SU-DHL-6 (cell line): ENCODE data around the gene NUB1.

Source experiments
- H2AFZ ChIP-seq: fragments of 200-600 bp; sonication (generic); 2 replicates; pipeline ENCODE4 v1.6.1; 2014; ENCODE audit warnings: low read depth, mild to moderate bottlenecking, moderate library complexity, mixed read lengths, antibody characterized with exemption, low read length; ENCODE audit not compliant: severe bottlenecking
- H3F3A ChIP-seq: fragments of 200-600 bp; shearing (Covaris generic); 2 replicates; pipeline ENCODE4 v1.6.0; 2016; ENCODE audit warnings: antibody characterized with exemption, mild to moderate bottlenecking; ENCODE audit not compliant: insufficient read depth
- H3K27ac ChIP-seq: fragments of 200-600 bp; sonication (generic); 2 replicates; pipeline ENCODE4 v1.5.1; 2016; ENCODE audit warnings: low read depth, mild to moderate bottlenecking, low read length, moderate library complexity, mixed read lengths
- H3K27me3 ChIP-seq: fragments of 200-600 bp; sonication (generic), shearing (Covaris generic); 2 replicates; pipeline ENCODE4 v1.6.0; 2014; ENCODE audit warnings: mild to moderate bottlenecking, low read length
- H3K36me3 ChIP-seq: fragments of 200-600 bp; sonication (generic); 2 replicates; pipeline ENCODE4 v1.6.1; 2014; ENCODE audit warnings: mild to moderate bottlenecking, low read length, mixed read lengths
- H3K4me2 ChIP-seq: fragments of 300-600, 200-600 bp; shearing (Covaris generic), sonication (generic); 2 replicates; pipeline ENCODE4 v1.6.0; 2014; ENCODE audit warnings: low read length, low read depth, mild to moderate bottlenecking; ENCODE audit not compliant: poor library complexity, severe bottlenecking
- H3K4me3 ChIP-seq: fragments of 200-600 bp; sonication (generic); 2 replicates; pipeline ENCODE4 v1.5.1; 2014; ENCODE audit warnings: antibody characterized with exemption, low read length, mild to moderate bottlenecking, mixed read lengths; ENCODE audit not compliant: insufficient read depth, poor library complexity, severe bottlenecking
- H3K79me2 ChIP-seq: fragments of 200-600 bp; sonication (generic); 2 replicates; pipeline ENCODE4 v1.6.1; 2014; ENCODE audit warnings: mild to moderate bottlenecking, low read length, moderate library complexity; ENCODE audit not compliant: insufficient read depth
- H3K9ac ChIP-seq: fragments of 200-600 bp; sonication (generic); 2 replicates; pipeline ENCODE4 v1.7.0; 2014; ENCODE audit warnings: mild to moderate bottlenecking, low read length
- H3K9me2 ChIP-seq: fragments of 200-600 bp; sonication (generic); replicated peaks from 2 replicates; pipeline ENCODE4 v1.6.1; 2014; ENCODE audit warnings: low read length; ENCODE audit not compliant: insufficient read depth
- H3K9me3 ChIP-seq: fragments of 200-600 bp; sonication (generic); 2 replicates; pipeline ENCODE4 v1.6.1; 2014; ENCODE audit warnings: low read length, mixed read lengths; ENCODE audit not compliant: insufficient read depth
- H4K20me1 ChIP-seq: fragments of 200-600 bp; sonication (generic); 2 replicates; pipeline ENCODE4 v1.6.1; 2014; ENCODE audit warnings: low read depth, mild to moderate bottlenecking, antibody characterized with exemption, low read length, moderate library complexity, mixed read lengths
- CTCF ChIP-seq: fragments of 200-600 bp; sonication (generic); IDR thresholded peaks from one replicate; pipeline ENCODE4 v1.5.1; 2017; ENCODE audit warnings: antibody characterized with exemption, mild to moderate bottlenecking, low read length, moderate library complexity; ENCODE audit not compliant: insufficient read depth, poor library complexity, severe bottlenecking
- EZH2phosphoT487 ChIP-seq: fragments of 200-600 bp; sonication (generic), shearing (Covaris generic); conservative IDR thresholded peaks from 2 replicates; pipeline ENCODE4 v1.6.1; 2018; ENCODE audit warnings: mild to moderate bottlenecking, antibody characterized with exemption, low read length, moderate library complexity, mixed read lengths

NUB1 gene

GRCh38 chr7:151392002-151392401 is 50.4 kb downstream of the NUB1 start:
- Histone ChIP-seq H3K27me3 (no peaks in the 10 kb centered on the region), H3K27ac (no peak overlapping the region), H4K20me1 (no peaks in the 10 kb centered on the region), H3K9me3 (no peaks in the 10 kb centered on the region), H3K36me3 (no peaks in the 10 kb centered on the region), H2AFZ (no peak overlapping the region), H3F3A (no peaks in the 10 kb centered on the region), H3K9me2 (no peaks in the 10 kb centered on the region), H3K4me3 (no peak overlapping the region), H3K4me2 (no peak overlapping the region), H3K9ac (no peak overlapping the region), H3K79me2 (no peaks in the 10 kb centered on the region)
- no peak for TF ChIP-seq CTCF
- TF ChIP-seq EZH2phosphoT487 = no peak

- no peak for TF ChIP-seq CTCF
- TF ChIP-seq EZH2phosphoT487 = no peak
- Histone ChIP-seq H3K27ac (no peak overlapping the region), H3K4me2 (no peak overlapping the region), H3K9me2 (no peaks in the 10 kb centered on the region), H3K79me2 (no peaks in the 10 kb centered on the region), H3K9ac (no peak overlapping the region), H2AFZ (no peak overlapping the region), H3F3A (no peaks in the 10 kb centered on the region), H4K20me1 (no peaks in the 10 kb centered on the region), H3K36me3 (no peaks in the 10 kb centered on the region), H3K27me3 (no peaks in the 10 kb centered on the region), H3K9me3 (no peaks in the 10 kb centered on the region), H3K4me3 (no peak overlapping the region)
These were observed 50.8 kb downstream of the NUB1 start for GRCh38 chr7:151392426-151392825.

GRCh38 chr7:151393031-151393977 is 51.7 kb downstream of the NUB1 start:
- Histone ChIP-seq H3K4me3 (no peak overlapping the region), H3K27ac (no peak overlapping the region), H2AFZ (no peak overlapping the region), H3K79me2 (no peaks in the 10 kb centered on the region), H3F3A (no peaks in the 10 kb centered on the region), H3K9me3 (no peaks in the 10 kb centered on the region), H3K27me3 (no peaks in the 10 kb centered on the region), H3K9ac (no peak overlapping the region), H3K4me2 (no peak overlapping the region), H3K9me2 (no peaks in the 10 kb centered on the region), H3K36me3 (no peaks in the 10 kb centered on the region), H4K20me1 (no peaks in the 10 kb centered on the region)
- TF ChIP-seq CTCF (no peak), EZH2phosphoT487 (no peak)
